Uterus (tissue), 4 donors: ENCODE results near the gene FOXJ1. TPM values are rescaled to one million over a fixed set of nuclear protein-coding genes. Genes with fewer than 3 reads are reported as not detected.

Experiments
- DNase-seq, 2 donors: peaks; one replicate each; pipeline ENCODE4 v3.0.0-alpha.2; 2019 to 2020
- H3K27ac ChIP-seq, 2 donors: fragments of 200-600 bp; sonication (generic); 1 replicate in 1 of 2; 2 replicates in 1 of 2; pipeline ENCODE4 v1.5.1; 2016 to 2018
- H3K27me3 ChIP-seq, 2 donors: fragments of 200-600 bp; sonication (generic); one replicate each; pipeline ENCODE4 v1.5.1; 2018 to 2019; ENCODE audit warnings: control low read depth in 1 of 2
- H3K36me3 ChIP-seq, 2 donors: fragments of 200-600 bp; sonication (generic); one replicate each; pipeline ENCODE4 v1.5.1; 2019; ENCODE audit warnings: control low read depth in 1 of 2
- H3K4me1 ChIP-seq, 2 donors: fragments of 200-600 bp; sonication (generic); one replicate each; pipeline ENCODE4 v1.5.1; 2018 to 2019; ENCODE audit warnings: control low read depth in 1 of 2
- H3K4me3 ChIP-seq, 2 donors: fragments of 200-600 bp; sonication (generic); 1 replicate in 1 of 2; 2 replicates in 1 of 2; pipeline ENCODE4 v1.5.1; 2018 to 2019; ENCODE audit warnings: mild to moderate bottlenecking in 1 of 2
- H3K9me3 ChIP-seq, 2 donors: fragments of 200-600 bp; sonication (generic); one replicate each; pipeline ENCODE4 v1.5.1; 2019; ENCODE audit warnings: control low read depth in 1 of 2
- POLR2A ChIP-seq, 2 donors: fragments of 450-650 bp; IDR thresholded peaks; one replicate each; pipeline ENCODE4 v1.6.1; 2016; ENCODE audit warnings: antibody characterized with exemption in 2 of 2, mild to moderate bottlenecking in 1 of 2, moderate library complexity in 1 of 2
- intact Hi-C: fragments of 100-400 bp; cut with DNase I; formaldehyde crosslinking; loops from one replicate; pipeline ENCODE4 v1.15.1; 2023; ENCODE audit warnings: low total_unique reads
- total RNA-seq, 4 donors: library from RNA; depleted of rRNA in 3 of 4; stranded (reverse); fragments of >200 nt in 3 of 4; gene quantifications; one replicate each; pipeline versions ENCODE4 v1.1.0 to v1.2.4, GENCODE V29; 2014 to 2023
- TF ChIP-seq, protein P1 (sequence below), 4 experiments: fragments of 200-600 bp in 2 of 4; fragments of 450-650 bp in 2 of 4; sonication (generic) in 2 of 4; IDR thresholded peaks; one replicate each; pipeline ENCODE4 v1.5.1; 2016 to 2019; ENCODE audit warnings: antibody characterized with exemption in 4 of 4, mild to moderate bottlenecking in 2 of 4, moderate library complexity in 1 of 4
- donor health status: DM: yes; HTN: yes; CAD: no.

Gene FOXJ1
- total RNA-seq, 4 donors from 2014 or later, result 0.51 to 14.0 (median 1.0) TPM

DNA sequence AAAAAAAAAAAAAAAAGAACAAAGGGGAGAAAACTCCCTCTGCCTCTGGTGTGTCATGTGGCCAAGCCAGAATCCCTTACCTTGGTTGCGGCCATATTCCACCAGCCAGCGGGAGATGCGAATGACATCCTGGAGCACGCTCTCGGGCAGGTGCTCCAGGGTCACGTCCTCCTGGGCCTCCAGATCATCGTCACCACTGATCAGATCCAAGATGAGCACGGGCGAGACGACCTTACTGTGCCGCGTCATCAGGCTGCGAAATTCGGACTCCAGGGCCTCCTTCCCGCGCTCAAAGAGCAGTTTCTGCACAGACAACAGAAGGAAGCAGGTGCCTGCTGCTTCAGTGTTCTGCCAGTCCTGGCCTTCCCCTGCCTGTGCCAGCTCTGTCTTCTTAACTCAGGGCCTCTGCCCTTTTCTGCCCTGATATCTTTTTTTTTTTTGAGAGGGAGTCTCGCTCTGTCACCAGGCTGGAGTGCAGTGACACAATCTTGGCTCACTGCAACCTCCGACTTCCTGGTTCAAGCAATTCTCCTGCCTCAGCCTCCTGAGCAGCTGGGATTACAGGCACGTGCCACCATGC lies 43.2 kb downstream of the FOXJ1 start:
- TF ChIP-seq POLR2A (IDR thresholded peaks at IDR 0.05), result no peak
- TF ChIP-seq, protein P1, sequence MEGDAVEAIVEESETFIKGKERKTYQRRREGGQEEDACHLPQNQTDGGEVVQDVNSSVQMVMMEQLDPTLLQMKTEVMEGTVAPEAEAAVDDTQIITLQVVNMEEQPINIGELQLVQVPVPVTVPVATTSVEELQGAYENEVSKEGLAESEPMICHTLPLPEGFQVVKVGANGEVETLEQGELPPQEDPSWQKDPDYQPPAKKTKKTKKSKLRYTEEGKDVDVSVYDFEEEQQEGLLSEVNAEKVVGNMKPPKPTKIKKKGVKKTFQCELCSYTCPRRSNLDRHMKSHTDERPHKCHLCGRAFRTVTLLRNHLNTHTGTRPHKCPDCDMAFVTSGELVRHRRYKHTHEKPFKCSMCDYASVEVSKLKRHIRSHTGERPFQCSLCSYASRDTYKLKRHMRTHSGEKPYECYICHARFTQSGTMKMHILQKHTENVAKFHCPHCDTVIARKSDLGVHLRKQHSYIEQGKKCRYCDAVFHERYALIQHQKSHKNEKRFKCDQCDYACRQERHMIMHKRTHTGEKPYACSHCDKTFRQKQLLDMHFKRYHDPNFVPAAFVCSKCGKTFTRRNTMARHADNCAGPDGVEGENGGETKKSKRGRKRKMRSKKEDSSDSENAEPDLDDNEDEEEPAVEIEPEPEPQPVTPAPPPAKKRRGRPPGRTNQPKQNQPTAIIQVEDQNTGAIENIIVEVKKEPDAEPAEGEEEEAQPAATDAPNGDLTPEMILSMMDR (IDR thresholded peaks at IDR 0.05), result no peak
- no peaks in the 10 kb centered on the region for H3K36me3 ChIP-seq

DNA sequence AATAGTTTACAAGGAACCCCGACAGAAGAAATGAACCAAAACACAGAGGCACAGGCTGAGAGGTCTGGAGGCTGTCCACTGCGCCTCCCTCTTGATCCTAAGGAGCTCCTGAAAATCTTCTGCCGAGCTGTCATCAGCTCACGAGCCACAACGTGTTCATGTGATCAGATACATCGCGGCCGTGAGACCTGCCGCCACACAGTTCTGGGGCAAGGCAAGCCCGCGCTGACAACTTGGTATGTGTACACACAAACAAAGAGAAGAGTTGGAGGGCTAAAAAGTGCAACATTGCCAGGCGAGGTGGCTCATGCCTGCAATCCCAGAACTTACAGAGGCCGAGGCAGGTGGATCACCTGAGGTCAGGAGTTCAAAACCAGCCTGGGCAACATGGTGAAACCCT lies 45.1 kb downstream of the FOXJ1 start:
- H3K4me1 ChIP-seq, result no peaks in the 10 kb centered on the region
- no peak overlapping the region for H3K27ac ChIP-seq
- no peaks in the 10 kb centered on the region for H3K27me3 ChIP-seq
- no peak for DNase-seq
- H3K4me3 ChIP-seq, result no peak overlapping the region
- intact Hi-C loops, result no loop called here
- H3K36me3 ChIP-seq, result no peaks in the 10 kb centered on the region
- no peaks in the 10 kb centered on the region for H3K9me3 ChIP-seq
- no peak for TF ChIP-seq POLR2A (IDR thresholded peaks at IDR 0.05)
- TF ChIP-seq, protein P1 (IDR thresholded peaks at IDR 0.05), result no peak

More for the DNA sequence above, 43.2 kb downstream of the FOXJ1 start:
- H3K9me3 ChIP-seq, result no peaks in the 10 kb centered on the region
- no peak overlapping the region for H3K27ac ChIP-seq
- H3K4me1 ChIP-seq, result no peaks in the 10 kb centered on the region
- no peak overlapping the region for H3K4me3 ChIP-seq
- no peak for DNase-seq
- no peaks in the 10 kb centered on the region for H3K27me3 ChIP-seq
- intact Hi-C loops, result no loop called here

DNA sequence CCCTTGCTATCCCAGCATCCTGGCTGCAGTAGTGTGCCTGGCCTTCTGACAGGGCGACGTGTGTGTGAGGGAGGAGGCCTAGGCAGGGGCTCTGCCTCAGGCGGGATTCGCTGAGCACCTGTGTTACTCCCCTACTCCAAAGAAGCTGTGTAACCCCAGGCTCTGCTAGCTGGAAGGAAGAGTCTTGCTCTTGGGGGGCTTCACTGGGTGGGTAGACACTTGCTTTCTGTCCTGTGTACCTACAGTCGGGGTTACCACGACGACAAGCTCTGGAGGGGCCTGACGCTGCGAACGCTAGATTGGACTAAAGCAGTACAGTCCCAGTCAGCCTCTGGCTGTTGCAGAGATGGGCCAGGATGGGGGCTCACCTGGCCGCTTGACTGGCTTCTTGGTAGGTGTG lies 47.0 kb downstream of the FOXJ1 start:
- H3K4me3 ChIP-seq, result no peak overlapping the region
- no peak for DNase-seq
- H3K36me3 ChIP-seq, result no peaks in the 10 kb centered on the region
- no peaks in the 10 kb centered on the region for H3K4me1 ChIP-seq
- intact Hi-C loops, result no loop called here
- H3K9me3 ChIP-seq, result no peaks in the 10 kb centered on the region
- no peaks in the 10 kb centered on the region for H3K27me3 ChIP-seq
- no peak overlapping the region for H3K27ac ChIP-seq
- TF ChIP-seq POLR2A (IDR thresholded peaks at IDR 0.05), result no peak
- TF ChIP-seq, protein P1 (IDR thresholded peaks at IDR 0.05), result no peak

DNA sequence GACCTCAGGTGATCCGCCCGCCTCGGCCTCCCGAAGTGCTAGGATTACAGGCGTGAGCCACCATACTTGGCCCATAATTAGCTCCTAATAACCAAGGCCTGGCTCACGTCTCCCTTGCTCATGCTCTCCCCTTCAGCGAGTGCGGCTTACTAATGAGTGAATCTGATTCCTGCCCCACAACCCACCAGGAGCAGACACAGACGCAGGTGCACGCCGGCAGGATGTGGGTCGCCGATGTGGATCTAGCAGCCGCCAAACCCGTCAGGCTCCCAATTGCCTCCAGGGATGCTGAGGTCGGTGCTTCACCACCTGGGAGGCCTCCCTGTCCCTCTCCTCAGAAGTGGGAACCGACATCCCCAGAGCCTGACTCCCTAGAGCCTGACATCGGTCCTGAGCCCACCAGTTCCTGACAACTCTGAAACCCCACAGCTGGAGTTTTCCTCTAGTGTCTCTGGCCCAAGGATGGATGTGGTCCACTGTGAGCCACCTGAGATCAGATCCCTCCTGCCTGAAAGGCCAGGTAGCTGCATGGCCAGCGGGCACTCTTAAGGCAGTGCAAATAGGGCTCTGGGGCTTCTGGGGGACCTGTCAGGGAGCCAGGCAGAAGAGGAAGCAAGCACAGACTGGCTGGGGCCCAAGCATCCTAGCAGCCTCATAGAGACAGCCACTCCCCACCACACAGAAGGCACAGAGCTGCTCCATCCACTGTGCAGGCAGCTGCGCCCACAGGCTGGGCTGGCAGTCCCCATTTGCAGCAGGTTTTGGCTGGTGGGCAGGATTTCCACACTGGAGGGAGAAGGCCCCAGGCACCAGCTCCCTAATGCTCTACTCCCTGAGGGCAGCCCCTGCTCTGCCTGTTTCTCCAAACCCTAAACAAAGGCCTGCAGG lies 48.3 kb downstream of the FOXJ1 start:
- intact Hi-C loops, result no loop called here
- Histone ChIP-seq H3K4me1 (no peaks in the 10 kb centered on the region), H3K9me3 (no peaks in the 10 kb centered on the region), H3K27ac (no peak overlapping the region), H3K36me3 (no peaks in the 10 kb centered on the region), H3K4me3 (no peak overlapping the region), H3K27me3 (no peaks in the 10 kb centered on the region)
- no peak for DNase-seq
- no peak for TF ChIP-seq POLR2A (IDR thresholded peaks at IDR 0.05)
- TF ChIP-seq, protein P1 (IDR thresholded peaks at IDR 0.05), result no peak
